Tibial artery (tissue), 4 donors: ENCODE results near the gene CALB2.
"Not testable (repeated sequence)": the region's sequence is repeated elsewhere in the genome, so short reads cannot be mapped to it uniquely, and the experiment has no call there.

Experiments
- DNase-seq, 2 donors: peaks; one replicate each; pipeline ENCODE4 v3.0.0-alpha.2; 2019
- H3K27ac ChIP-seq, 2 donors: fragments of 200-600 bp; sonication (generic) in 1 of 2; 1 replicate in 1 of 2; 2 replicates in 1 of 2; pipeline ENCODE4 v1.5.1; 2018 to 2019; ENCODE audit warnings: mild to moderate bottlenecking in 1 of 2
- H3K27me3 ChIP-seq, 2 donors: fragments of 200-600 bp; sonication (generic) in 1 of 2; one replicate each; pipeline versions ENCODE4 v1.5.1 to v1.6.0; 2016 to 2019
- H3K36me3 ChIP-seq, 3 donors: fragments of 200-600 bp; sonication (generic) in 2 of 3; one replicate each; pipeline ENCODE4 v1.5.1; 2016 to 2019; ENCODE audit warnings: mild to moderate bottlenecking in 2 of 3
- H3K4me1 ChIP-seq, 4 donors: fragments of 200-600 bp; sonication (generic) in 2 of 4; 1 replicate in 3 of 4; 2 replicates in 1 of 4; pipeline ENCODE4 v1.5.1; 2016 to 2019
- H3K4me3 ChIP-seq, 2 donors: fragments of 200-600 bp; sonication (generic) in 1 of 2; 1 replicate in 1 of 2; 2 replicates in 1 of 2; pipeline ENCODE4 v1.5.1; 2018 to 2019; ENCODE audit warnings: mild to moderate bottlenecking in 2 of 2
- H3K9me3 ChIP-seq, 3 donors: fragments of 200-600 bp; sonication (generic) in 1 of 3; one replicate each; pipeline ENCODE4 v1.5.1; 2016 to 2019
- CTCF ChIP-seq, 2 experiments: fragments of 200-600 bp in 1 of 2; fragments of 450-650 bp in 1 of 2; IDR thresholded peaks; one replicate each; pipeline ENCODE4 v1.5.1; 2017 to 2019; ENCODE audit warnings: antibody characterized with exemption in 2 of 2, mild to moderate bottlenecking in 1 of 2, moderate library complexity in 1 of 2
- intact Hi-C: fragments of 100-400 bp; cut with DNase I; formaldehyde crosslinking; loops from one replicate; pipeline ENCODE4 v1.15.0; 2023; ENCODE audit warnings: low total_unique reads

Gene CALB2, protein sequence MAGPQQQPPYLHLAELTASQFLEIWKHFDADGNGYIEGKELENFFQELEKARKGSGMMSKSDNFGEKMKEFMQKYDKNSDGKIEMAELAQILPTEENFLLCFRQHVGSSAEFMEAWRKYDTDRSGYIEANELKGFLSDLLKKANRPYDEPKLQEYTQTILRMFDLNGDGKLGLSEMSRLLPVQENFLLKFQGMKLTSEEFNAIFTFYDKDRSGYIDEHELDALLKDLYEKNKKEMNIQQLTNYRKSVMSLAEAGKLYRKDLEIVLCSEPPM

GRCh38 chr16:71358464-71358998 lies at the start of gene CALB2:
Gene CALB2, plus strand, starts transcription at chr16:71358723. Its CDS starts 70 bp downstream, at chr16:71358793.
- intact Hi-C loops, result no loop called here
- peaks cover 0 to 19% (median 10%) of the 10 kb centered on the region in 4 donors for H3K4me1 ChIP-seq
- no peaks in the 10 kb centered on the region for H3K36me3 ChIP-seq
- H3K27ac ChIP-seq, result no peak within 1 kb of the TSS
- peak; percentile 59 to 69 for DNase-seq
- peaks cover 0 to 32% of the 10 kb centered on the region in 2 donors for H3K27me3 ChIP-seq
- TF ChIP-seq CTCF (IDR thresholded peaks at IDR 0.05), result peak; percentile 92 to 94
- H3K4me3 ChIP-seq, result peak within 1 kb of the TSS in 1 of 2 donors; percentile 26
- H3K9me3 ChIP-seq, result no peaks in the 10 kb centered on the region

- peak; percentile 37 to 54 for TF ChIP-seq CTCF (IDR thresholded peaks at IDR 0.05)
- no peak overlapping the region for H3K27ac ChIP-seq
- H3K9me3 ChIP-seq, result no peaks in the 10 kb centered on the region
- H3K4me1 ChIP-seq, result no peaks in the 10 kb centered on the region
- intact Hi-C loops, result no loop called here
- no peaks in the 10 kb centered on the region for H3K27me3 ChIP-seq
- no peak overlapping the region for H3K4me3 ChIP-seq
- no peaks in the 10 kb centered on the region for H3K36me3 ChIP-seq
- DNase-seq, result no peak
Measured at GRCh38 chr16:71311553-71312158, 46.9 kb upstream of the CALB2 start.

GRCh38 chr16:71313591-71313990 lies 44.9 kb upstream of the CALB2 start:
- H3K4me1 ChIP-seq, H3K27me3 ChIP-seq, intact Hi-C loops, H3K4me3 ChIP-seq, H3K36me3 ChIP-seq, DNase-seq, H3K9me3 ChIP-seq, H3K27ac ChIP-seq: not testable (repeated sequence)

DNA sequence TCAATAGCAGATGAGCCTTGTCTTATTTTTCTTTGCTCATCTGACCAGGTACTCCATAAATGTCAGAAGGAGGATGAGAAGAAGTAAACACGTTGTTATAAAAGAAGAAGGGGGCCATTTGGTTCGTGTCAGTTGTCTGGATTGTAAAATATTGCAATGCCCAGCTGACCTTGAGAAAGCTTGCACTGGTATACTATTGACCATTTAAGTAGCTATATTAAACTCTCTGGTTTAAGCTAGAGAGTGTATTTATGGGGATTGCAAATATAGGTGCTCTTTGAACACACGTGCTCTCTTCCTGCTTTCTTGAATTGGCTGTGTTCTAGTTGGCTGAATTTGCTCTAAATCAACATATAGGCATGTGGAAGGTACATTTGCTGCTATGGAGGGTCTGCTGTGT lies 43.3 kb upstream of the CALB2 start:
- Histone ChIP-seq H3K4me1 (no peaks in the 10 kb centered on the region), H3K27me3 (no peaks in the 10 kb centered on the region), H3K36me3 (no peaks in the 10 kb centered on the region), H3K27ac (no peak overlapping the region), H3K4me3 (no peak overlapping the region), H3K9me3 (no peaks in the 10 kb centered on the region)
- TF ChIP-seq CTCF (IDR thresholded peaks at IDR 0.05), result no peak
- no peak for DNase-seq
- intact Hi-C loops, result no loop called here

- intact Hi-C loops, result no loop called here
- Histone ChIP-seq H3K9me3 (no peaks in the 10 kb centered on the region), H3K27ac (no peak overlapping the region), H3K4me1 (no peaks in the 10 kb centered on the region), H3K36me3 (no peaks in the 10 kb centered on the region), H3K4me3 (no peak overlapping the region), H3K27me3 (no peaks in the 10 kb centered on the region)
- DNase-seq, result no peak
- TF ChIP-seq CTCF (IDR thresholded peaks at IDR 0.05), result no peak
Measured at GRCh38 chr16:71319999-71320398, 38.5 kb upstream of the CALB2 start.

- H3K27ac ChIP-seq, result no peak overlapping the region
- no peaks in the 10 kb centered on the region for H3K27me3 ChIP-seq
- H3K4me3 ChIP-seq, result no peak overlapping the region
- intact Hi-C loops, result no loop called here
- H3K9me3 ChIP-seq, result peaks cover 0 to 7% (median 0%) of the 10 kb centered on the region in 3 donors
- no peaks in the 10 kb centered on the region for H3K4me1 ChIP-seq
- DNase-seq, result no peak
- TF ChIP-seq CTCF (IDR thresholded peaks at IDR 0.05), result no peak
- H3K36me3 ChIP-seq, result no peaks in the 10 kb centered on the region
Measured at GRCh38 chr16:71327720-71328119, 30.8 kb upstream of the CALB2 start.
